ENCODE measurements around the gene CD48.
"Not testable (repeated sequence)": the region's sequence is repeated elsewhere in the genome, so short reads cannot be mapped to it uniquely, and the experiment has no call there.

CD48 gene

GRCh38 chr1:160652065-160652641 is 59.5 kb downstream of the CD48 start:
- DNase-seq (ENCODE audit: low spot score), result not testable (repeated sequence)

DNA sequence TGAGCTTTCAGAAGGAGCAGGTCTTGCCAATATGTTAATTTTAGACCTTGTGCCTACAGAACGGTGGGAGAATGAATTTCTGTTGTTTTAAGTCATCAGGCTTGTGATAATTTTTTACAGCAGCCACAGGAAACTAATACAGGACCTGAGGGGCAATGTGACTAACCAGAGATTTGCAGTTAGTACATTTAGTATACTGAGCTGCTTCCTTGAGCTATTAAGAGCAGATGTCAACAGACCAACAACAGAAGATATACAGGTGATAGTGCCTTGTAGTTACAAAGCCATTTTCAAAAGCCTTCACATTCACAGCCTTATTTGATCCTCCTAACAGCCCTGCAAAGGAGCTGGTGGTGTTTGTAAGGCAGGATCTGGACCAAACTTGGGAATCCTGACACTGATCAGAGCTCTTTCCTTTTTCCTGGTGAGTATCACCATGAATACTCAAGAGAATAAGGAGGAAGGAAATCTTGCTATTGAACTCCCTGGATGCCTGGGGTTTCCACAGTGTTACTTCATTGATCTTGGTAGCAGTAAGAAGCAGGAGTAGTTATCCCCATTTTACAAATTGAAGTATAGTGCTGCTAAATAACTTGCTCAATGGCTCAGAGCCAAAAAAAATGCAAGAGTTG is 60.1 kb downstream of the CD48 start:
- DNase-seq (ENCODE audit: low spot score), result no peak

- DNase-seq (ENCODE audit: low spot score), result no peak
Observed at GRCh38 chr1:160647329-160647720, 64.3 kb downstream of the CD48 start.

GRCh38 chr1:160646711-160647328 is 64.8 kb downstream of the CD48 start, which contains the start of gene SLAMF1:
Gene SLAMF1 (minus strand): TSS chr1:160647044. CDS start chr1:160646945, 99 bp downstream.
- no peak for DNase-seq (ENCODE audit: low spot score)

- DNase-seq (ENCODE audit: low spot score), result no peak
Observed at GRCh38 chr1:160646180-160646579, 65.4 kb downstream of the CD48 start.

DNA sequence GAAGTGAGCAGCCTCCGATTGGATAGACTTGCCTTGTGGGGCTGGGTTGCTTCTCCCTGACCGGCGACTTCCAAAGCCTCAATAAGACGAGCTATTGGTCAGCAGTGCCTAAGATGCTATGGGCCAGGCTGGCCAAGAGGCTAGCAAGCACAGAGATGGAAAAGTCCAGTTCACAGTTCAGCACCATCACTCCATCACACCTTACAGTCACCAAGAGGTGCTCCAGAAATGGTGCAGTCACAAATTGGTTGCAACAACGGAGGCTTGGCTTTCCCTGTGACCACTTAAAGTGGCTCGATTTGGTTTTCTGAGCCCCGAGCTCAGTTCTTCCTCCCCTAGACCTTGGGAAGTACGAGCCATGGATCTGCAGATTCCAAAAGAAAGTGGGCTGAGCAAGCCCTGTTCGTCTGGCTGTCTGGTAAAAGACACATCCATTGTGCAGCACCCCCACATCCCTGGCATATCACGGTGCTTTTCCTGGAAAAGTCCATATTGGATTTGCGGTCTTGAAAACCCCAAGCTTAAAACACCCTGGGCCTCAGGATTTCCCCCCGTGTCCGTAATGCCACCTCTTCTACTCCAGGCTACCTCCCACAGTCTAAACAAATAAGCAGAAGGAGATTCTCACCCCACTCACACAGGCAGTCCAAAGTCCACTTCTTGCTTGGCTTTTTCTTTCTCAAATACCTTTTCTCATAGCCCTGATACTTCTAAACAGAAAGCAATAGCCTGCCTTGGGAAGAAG is 66.1 kb downstream of the CD48 start:
- no peak for DNase-seq (ENCODE audit: low spot score)

DNA sequence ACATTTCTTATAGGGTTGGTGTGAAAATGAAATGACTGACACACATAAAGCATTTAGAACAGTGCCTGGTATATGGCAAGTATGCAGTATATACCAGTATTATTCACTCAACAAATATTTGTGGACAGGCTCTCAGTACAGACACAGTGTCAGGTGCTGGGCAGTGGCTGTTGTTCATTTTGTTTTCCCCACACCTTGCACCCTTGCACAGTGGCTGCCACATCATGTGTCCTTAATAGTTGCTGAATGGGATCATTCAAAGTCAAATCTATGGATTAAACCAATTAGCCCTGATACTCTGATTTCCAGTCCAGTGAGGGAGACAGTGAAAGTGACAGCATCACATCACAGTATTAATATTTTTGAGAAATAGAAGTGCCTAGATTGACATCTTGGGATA is 67.2 kb downstream of the CD48 start:
- DNase-seq (ENCODE audit: low spot score), result no peak

DNA sequence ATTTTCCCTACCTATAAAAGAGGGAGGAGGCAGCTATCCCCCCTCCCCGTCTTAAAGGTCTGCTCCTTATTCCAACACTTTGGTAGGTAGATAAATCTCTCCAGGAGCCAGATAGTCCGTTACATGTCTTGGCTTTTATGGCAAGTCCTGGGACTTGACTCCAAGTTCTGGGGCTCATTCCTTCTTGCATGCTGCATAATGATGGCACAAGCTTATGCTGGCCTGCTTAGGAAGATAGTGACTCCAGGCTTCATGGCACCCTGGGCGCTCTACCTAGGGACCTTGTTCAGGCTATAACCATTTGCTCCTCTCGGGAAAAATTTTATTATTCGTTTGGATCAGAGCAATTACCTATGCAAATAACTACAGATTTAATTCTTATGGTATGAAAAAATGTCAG is 68.5 kb downstream of the CD48 start:
- no peak for DNase-seq (ENCODE audit: low spot score)

GRCh38 chr1:160642281-160642644 is 69.4 kb downstream of the CD48 start:
- DNase-seq (ENCODE audit: low spot score), result no peak

- no peak for DNase-seq (ENCODE audit: low spot score)
Observed at GRCh38 chr1:160641323-160642280, 70.0 kb downstream of the CD48 start.

DNA sequence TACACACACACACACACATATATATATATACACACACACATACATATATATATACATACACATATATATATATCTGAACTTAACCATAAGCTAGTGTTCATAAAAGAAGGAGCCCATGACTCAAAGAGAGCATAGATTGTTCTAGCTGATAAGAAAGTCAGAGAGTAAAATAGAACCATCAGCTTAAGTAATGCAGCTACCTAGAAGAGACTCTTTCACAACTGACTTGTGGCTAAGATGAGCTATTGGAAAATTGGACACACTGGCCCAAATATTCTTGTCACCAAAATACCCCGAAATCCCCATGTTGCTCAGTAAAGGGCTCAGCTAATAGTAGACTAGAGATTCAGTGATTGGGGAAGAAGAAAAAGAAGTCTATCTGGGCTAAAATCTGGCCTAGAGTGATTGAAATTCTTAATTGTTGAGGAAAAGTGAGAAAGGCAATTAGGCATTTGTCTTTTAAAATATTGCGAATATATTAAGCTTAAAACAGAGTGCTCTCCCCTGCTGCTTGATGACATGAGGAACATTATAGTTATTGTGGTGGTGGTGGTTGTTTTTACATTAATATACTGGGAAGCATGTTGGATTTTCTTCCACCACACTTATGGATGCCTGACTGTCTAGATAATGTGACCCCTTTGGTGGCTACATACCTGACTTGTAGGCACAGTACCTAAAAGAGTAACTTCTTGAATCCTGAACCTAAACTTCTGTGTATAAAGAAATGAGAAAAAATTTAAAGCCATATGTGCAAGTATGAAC is 71.1 kb downstream of the CD48 start:
- DNase-seq (ENCODE audit: low spot score), result no peak

DNA sequence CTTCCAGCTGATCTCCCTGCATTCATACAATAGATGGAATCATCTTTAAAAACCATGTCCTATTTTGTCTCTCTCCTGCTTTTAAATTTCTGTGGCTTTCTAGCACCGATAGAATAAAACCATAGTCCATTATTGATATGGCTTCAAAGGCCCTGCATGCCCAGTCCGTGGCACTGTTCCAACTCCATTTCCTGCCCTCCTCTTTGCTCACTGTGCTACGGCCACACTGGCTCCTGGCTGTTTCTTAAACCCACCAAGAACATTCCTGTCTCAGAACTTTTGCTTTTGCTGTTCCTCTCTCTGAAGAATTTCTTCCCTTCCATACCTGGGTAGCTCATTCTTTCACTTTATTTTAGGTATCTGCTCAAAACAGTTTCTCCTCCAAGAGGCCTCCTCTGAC is 72.0 kb downstream of the CD48 start:
- DNase-seq (ENCODE audit: low spot score), result peak; percentile 2

GRCh38 chr1:160638926-160639325 is 72.7 kb downstream of the CD48 start:
- no peak for DNase-seq (ENCODE audit: low spot score)

GRCh38 chr1:160638540-160638857 is 73.1 kb downstream of the CD48 start:
- DNase-seq (ENCODE audit: low spot score), result no peak

- no peak for DNase-seq (ENCODE audit: low spot score)
Observed at GRCh38 chr1:160637821-160638539, 73.6 kb downstream of the CD48 start.

DNA sequence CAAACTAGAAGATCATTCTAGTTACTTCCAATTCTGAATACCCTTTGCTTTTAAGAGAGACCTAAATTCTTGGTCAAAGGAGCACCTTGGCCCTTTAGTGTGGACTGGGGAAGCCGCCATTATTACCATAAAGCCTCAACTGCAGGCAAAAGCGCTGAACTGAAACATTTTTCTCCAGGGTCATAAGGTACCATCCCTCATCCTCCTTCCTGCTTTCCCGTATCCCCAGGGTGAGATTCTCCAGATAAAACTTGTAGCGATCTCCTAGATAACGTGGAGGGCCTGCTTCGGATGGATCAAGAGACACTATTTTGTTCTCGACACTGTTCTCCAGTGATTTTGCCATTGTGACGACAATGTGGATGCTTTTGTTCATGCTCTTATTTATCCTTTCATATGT is 74.6 kb downstream of the CD48 start:
- DNase-seq (ENCODE audit: low spot score), result no peak

DNA sequence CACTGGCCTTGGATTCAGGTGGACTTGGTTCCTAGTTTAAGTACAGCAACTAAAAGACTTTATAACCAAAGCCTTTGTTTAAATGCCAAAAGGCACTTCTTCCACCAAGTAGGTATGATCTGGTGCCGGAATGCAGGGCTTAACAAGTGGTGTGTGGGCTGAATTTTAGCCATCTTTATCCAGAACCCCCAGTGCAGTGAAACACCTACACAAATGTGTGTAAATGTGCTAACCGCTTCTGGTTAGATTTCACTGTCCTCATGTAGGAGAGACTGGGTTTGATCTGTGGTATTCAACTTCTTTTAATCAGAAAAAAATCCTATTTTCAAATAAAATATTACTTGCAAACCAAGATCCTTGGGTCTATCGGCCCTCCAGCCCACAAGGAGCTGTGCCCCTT is 75.1 kb downstream of the CD48 start:
- DNase-seq (ENCODE audit: low spot score), result no peak

- DNase-seq (ENCODE audit: low spot score), result no peak
Observed at GRCh38 chr1:160636076-160636475, 75.5 kb downstream of the CD48 start.

GRCh38 chr1:160634543-160635491 is 76.8 kb downstream of the CD48 start:
- no peak for DNase-seq (ENCODE audit: low spot score)

All from LoVo (cell line).